Retina (tissue), 1 donor: ENCODE data around the gene ANTXR1.
A peak's percentile ranks its signal among the peaks of the same experiment; 100 is the strongest.
"Not testable (repeated sequence)": the region's sequence is repeated elsewhere in the genome, so short reads cannot be mapped to it uniquely, and the experiment has no call there.

Source experiments
- DNase-seq: peaks from one replicate; pipeline ENCODE4 v3.0.0-alpha.2; 2016

ANTXR1 gene

DNA sequence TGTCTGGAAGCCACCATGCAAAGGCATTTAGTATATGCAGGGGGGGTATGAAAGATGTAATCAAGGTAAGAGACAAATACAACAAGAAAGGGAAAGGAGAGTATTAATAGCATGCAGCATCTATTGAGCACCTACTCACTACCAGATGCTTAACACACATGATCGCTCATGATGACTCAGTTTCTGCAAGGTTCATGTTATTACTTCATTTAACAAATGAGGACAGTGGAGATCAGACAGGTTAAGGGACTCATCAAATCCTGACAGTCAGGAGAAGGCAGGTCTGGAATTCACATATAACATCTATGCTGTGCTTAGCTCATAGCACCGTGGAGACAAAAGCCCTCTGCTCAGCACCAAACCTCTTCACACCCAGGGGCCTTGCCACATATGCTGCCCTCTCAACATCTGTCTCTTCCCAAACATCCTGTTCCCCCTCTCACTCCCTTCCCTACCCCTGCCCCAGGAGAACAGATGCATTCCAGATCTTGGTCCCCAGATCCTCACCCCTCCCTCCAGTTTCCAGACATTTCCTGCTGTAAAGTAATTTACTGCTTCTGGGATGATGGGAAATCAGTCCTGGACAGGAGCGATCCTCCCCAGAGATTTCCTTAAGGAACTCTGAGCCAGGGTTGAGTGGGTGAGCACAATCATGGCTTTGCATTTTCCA is 155.3 kb downstream of the ANTXR1 start:
- DNase-seq = no peak

- no peak for DNase-seq
Observed at GRCh38 chr2:69168950-69169654, 156.1 kb downstream of the ANTXR1 start.

DNA sequence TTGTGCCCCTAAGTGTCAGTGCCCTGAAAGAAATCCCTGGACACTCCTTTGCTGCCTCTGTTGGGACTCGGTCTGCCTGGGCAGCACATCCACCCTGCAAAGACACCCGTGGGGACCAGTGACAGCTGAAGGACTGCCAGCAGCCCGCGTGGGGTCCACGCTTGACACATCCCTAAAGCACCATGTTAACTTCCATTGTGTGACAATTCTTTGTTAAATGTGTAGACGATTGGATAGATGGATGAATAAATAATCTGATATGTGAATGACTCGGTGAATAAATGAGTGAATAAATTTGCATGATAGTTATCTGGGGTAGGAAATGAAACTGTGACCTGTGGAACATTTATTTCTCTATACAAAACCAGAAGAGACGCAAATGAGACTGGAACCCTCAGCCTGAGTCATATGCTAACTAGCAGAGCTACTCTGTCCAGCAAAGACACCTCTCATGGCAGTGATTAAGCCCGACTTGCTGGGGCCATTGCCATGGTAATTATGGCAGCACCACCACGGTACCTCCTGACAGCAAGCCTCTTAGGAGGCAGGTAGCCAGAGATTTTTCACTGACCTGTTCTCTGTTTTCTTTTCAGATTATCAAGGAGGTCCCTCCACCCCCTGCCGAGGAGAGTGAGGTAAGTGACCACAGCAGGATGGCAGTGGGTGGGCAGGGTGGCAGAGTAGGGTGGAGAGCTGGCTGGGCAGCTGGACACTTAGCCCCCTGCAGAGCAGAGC is 156.8 kb downstream of the ANTXR1 start:
- no peak for DNase-seq

DNA sequence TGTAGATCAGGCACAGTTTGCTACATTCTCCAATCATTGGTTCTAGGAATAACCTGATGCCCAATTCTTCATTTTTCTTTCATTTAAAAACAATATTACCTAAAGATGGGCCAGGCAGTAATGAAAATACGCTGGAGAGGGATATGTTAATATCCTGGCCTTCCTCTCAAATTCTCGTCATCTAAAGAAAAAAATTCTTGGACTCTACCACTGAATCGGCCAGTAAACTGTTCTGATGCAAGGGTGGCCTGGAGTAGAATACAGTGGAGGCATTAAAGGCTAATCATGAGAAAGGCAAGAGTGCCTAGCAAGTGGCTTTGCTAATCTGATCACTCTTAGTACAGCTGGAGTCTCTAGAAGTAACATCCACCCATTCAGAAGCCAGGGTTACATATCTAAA is 157.7 kb downstream of the ANTXR1 start:
- DNase-seq = no peak

DNA sequence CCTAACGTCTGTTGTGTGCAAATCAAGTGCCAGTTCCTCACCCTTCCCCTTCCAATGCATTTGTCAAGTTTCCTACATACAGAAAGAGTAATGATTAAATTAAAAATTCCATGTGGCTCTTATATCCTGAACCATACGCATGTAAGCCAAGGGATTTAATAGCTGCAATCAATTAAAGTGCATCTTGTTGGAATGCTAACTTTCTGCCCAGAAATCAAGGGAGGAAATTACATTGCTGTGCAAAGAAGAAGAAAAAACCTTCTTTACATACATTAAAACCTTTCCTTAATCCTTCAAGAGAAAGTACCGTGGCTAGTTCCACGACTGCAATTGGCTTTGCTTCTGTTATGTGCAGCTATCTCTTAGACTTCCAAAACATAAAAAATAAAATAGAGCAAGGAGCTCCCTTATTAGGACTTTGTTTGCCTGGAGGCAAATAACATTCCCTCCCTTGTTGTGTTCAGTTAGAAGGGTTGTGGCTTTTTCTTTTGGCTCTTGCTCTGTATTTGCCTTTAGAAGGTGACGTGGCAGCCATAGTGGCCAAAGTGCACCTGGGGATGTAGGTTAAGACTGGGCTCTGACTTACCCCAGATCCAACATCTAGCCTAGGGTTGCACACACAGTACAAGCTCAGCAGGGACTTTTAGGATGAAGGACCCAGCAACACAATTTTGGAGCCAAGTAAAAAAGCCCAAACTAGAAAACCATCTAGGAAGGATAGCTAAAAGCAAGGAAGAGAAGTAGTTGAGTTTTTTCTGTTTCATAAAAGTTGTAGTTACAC is 158.3 kb downstream of the ANTXR1 start:
- no peak for DNase-seq

GRCh38 chr2:69171897-69172525 is 159.0 kb downstream of the ANTXR1 start:
- no peak for DNase-seq

DNA sequence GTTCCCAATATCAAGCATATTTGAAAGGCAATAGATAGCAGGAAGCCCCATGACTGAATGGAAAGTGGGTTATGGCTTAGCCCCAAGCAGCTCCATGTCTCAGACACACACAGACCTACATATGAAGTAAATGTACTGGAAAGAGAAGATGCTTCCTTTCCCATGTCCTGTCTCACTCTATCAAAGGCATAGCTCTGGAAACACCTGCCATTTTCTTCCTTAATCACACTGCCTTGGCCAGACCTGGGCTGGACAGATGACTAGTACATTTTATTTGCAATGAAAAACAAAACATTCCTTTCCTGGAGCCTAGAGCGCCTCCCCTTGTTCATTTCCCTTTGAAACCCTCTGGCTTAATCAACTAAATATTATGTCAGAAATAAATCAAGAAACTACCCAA is 160.7 kb downstream of the ANTXR1 start:
- no peak for DNase-seq

- not testable (repeated sequence) for DNase-seq
Observed at GRCh38 chr2:69174211-69174610, 161.2 kb downstream of the ANTXR1 start.

GRCh38 chr2:69175790-69176715 is 163.1 kb downstream of the ANTXR1 start:
- DNase-seq = no peak

- peak; percentile 33 for DNase-seq
Observed at GRCh38 chr2:69177063-69177771, 164.2 kb downstream of the ANTXR1 start.

DNA sequence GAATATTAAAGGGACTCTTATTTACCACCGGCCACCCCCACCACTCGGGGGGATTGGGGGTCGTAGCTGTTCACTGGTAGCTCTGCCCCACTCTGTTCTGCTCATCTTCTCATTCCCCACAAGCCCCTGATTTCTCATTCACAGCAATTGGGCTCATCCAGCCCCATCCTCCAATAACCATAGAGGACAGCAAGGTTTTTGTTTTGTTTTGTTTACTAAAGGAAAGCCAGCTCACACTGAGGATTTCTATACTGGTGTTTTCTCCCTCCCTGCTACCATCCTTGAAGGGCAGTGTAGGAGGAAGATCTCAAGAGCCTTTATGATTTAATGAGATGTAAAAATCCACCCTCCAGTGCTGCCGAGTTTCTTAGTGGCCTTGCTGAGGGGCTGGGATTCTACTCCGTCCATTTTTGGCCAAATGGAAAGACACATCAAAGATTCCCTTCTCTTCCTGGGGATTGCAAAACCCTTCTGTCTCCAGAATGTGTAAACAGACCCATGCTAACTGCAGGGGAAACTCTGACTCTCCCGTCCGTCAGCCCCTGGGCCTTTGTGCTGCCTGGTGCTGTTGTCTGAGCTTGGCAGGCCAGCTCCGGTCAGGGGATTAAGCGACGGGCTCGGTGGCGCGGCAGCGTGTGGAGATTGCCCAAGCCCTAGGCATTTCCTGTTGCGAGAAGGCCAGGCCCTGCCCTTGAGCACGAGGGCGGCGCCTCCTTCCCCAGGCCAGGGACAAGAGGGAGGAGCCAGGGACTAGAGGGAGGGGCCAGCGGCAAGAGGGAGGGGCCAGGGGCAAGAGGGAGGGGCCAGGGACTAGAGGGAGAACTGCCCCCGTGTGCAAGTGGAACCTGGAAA is 165.0 kb downstream of the ANTXR1 start:
- peak; percentile 31 for DNase-seq

- DNase-seq = no peak
Observed at GRCh38 chr2:69178756-69179155, 165.8 kb downstream of the ANTXR1 start.

DNA sequence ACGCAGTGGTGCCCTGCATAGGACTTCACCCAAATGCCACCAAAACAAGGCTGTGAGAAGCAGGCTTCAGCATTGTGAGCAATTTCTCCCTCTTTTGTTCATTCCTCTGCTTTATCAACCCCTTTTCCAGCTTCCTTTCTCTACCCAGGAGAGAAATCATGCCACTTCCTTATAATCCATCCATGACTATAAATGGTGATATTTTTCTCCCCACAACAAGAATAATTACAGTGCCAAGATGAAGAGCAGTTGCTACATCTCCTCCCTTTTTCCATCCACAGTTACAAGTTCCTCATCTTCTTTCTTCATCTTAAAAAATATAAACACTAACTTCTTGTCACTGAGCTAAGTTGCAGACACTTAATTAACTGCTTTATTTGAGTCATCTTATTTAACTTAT is 167.2 kb downstream of the ANTXR1 start:
- DNase-seq = no peak

- no peak for DNase-seq
Observed at GRCh38 chr2:69180974-69181373, 168.0 kb downstream of the ANTXR1 start.

DNA sequence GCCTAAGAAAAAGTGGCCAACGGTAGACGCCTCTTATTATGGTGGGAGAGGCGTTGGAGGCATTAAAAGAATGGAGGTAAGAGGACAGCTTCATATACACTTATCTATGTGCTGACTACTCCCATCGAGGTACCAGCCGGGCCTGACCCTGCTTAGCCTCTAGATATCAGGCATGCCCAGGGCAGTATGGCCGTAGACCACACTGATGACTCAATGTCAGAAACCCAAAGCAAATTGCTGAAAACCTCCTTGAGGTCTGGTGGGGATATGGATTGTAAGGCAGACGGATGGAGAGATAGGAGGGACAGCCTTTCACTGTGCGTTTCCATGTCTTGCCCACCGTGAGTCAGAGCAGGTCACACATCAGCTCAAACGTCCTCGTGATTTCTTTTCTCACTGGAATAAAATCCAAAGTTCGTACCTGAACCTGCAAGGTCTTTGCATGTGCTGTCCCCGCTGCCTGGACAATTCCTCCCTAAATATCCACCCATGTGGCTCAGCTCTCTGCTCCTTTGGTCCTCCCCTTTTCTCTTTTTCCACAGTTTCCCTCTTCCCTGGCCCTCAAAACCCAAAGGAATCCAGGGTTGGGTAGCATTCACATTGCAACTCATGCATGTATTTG is 168.9 kb downstream of the ANTXR1 start:
- DNase-seq = no peak

- no peak for DNase-seq
Observed at GRCh38 chr2:69183659-69184058, 170.7 kb downstream of the ANTXR1 start.

GRCh38 chr2:69184224-69184623 is 171.2 kb downstream of the ANTXR1 start:
- no peak for DNase-seq

- no peak for DNase-seq
Observed at GRCh38 chr2:69185807-69186206, 172.8 kb downstream of the ANTXR1 start.

DNA sequence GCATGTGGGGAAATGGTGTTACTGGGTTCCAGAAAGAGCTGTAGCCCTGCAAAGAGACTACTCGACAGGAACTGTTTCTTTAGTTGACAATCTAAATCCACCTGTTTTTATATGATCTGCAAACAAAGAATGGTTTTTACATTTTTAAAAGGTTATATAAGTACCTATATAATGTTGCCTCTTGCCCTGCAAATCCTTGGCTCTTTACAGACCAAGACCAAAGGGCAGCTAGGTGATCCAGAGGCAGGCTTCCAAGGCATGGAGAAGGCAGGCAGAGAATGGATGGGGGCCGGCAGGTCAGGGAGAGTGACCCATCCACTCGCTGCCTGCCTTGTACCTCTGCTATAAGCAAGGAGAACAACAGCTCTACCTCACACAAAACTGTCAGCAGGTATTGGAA is 173.6 kb downstream of the ANTXR1 start:
- DNase-seq = no peak
